HepG2 (cell line): ENCODE results near the gene TPTE2. TPM values are rescaled to one million over a fixed set of nuclear protein-coding genes. Genes with fewer than 3 reads are reported as not detected.

Experiments
- ATF5 ChIP-seq: sonication (generic); formaldehyde crosslinking; IDR thresholded peaks from 2 replicates; pipeline ENCODE4 v1.4.0; 2020; ENCODE audit warnings: mild to moderate bottlenecking, low read depth, missing genetic modification reagents
- CENPX ChIP-seq: sonication (generic); formaldehyde crosslinking; IDR thresholded peaks from 2 replicates; pipeline ENCODE4 v1.9.0; 2021; ENCODE audit warnings: mild to moderate bottlenecking, missing genetic modification reagents, moderate library complexity
- GABPB1 ChIP-seq: IDR thresholded peaks from 2 replicates; pipeline ENCODE4 v1.6.1; 2016; ENCODE audit warnings: mild to moderate bottlenecking, missing genetic modification reagents, moderate library complexity, missing compliant biosample characterization
- MAF1 ChIP-seq: sonication (generic); formaldehyde crosslinking; IDR thresholded peaks from 2 replicates; pipeline ENCODE4 v1.5.0; 2020; ENCODE audit warnings: missing genetic modification reagents, borderline replicate concordance
- SALL1 ChIP-seq: sonication (generic); formaldehyde crosslinking; IDR thresholded peaks from 2 replicates; pipeline ENCODE4 v1.8.0; 2022; ENCODE audit warnings: mild to moderate bottlenecking, missing genetic modification reagents
- SNAI1 ChIP-seq: sonication (generic); formaldehyde crosslinking; IDR thresholded peaks from 2 replicates; pipeline ENCODE4 v1.5.0; 2020; ENCODE audit warnings: mild to moderate bottlenecking, missing genetic modification reagents, borderline replicate concordance
- STAT5B ChIP-seq: sonication (generic); formaldehyde crosslinking; IDR thresholded peaks from 2 replicates; pipeline ENCODE4 v1.4.0; 2020; ENCODE audit warnings: missing genetic modification reagents
- TEAD3 ChIP-seq: optimal IDR thresholded peaks from 2 replicates; pipeline ENCODE3; 2016; ENCODE audit warnings: borderline replicate concordance
- ZBTB4 ChIP-seq: sonication (generic); formaldehyde crosslinking; IDR thresholded peaks from 2 replicates; pipeline ENCODE4 v1.4.0; 2020; ENCODE audit warnings: missing genetic modification reagents, mild to moderate bottlenecking, borderline replicate concordance
- ZMAT3 ChIP-seq: sonication (generic); formaldehyde crosslinking; conservative IDR thresholded peaks from 2 replicates; pipeline ENCODE4 v1.7.0; 2021; ENCODE audit warnings: missing genetic modification reagents
- ZNF121 ChIP-seq: sonication (generic); formaldehyde crosslinking; IDR thresholded peaks from 2 replicates; pipeline ENCODE4 v1.5.0; 2020; ENCODE audit warnings: mild to moderate bottlenecking, missing genetic modification reagents
- ZNF382 ChIP-seq: sonication (generic); formaldehyde crosslinking; IDR thresholded peaks from 2 replicates; pipeline ENCODE4 v1.5.0; 2020; ENCODE audit warnings: missing genetic modification reagents, mild to moderate bottlenecking, borderline replicate concordance
- ZNF652 ChIP-seq: IDR thresholded peaks from 2 replicates; pipeline ENCODE4 v1.6.1; 2016; ENCODE audit warnings: low read depth, borderline replicate concordance
- ZNF670 ChIP-seq: sonication (generic); formaldehyde crosslinking; IDR thresholded peaks from 2 replicates; pipeline ENCODE4 v1.8.0; 2022; ENCODE audit warnings: mild to moderate bottlenecking, missing genetic modification reagents, borderline replicate concordance
- polyA plus RNA-seq, 8 experiments: library from polyadenylated mRNA; depleted of rRNA in 3 of 8; stranded (reverse) in 7 of 8; unstranded in 1 of 8; fragments of >200 nt; fragmentation: Illumina TruSeq in 4 of 8; extraction: Trizol in 4 of 8; gene quantifications; 2 replicates each; pipeline versions ENCODE4 v1.2.1 to v1.2.3, GENCODE V29; 2011 to 2016; ENCODE audit warnings: low read depth in 4 of 8, missing spikeins in 1 of 8, mixed read lengths in 1 of 8; ENCODE audit not compliant: insufficient read depth in 1 of 8
- total RNA-seq, 5 experiments: library from RNA; depleted of rRNA; stranded (reverse); fragments of >200 nt; fragmentation: Illumina TruSeq; extraction: Trizol; gene quantifications; 2 replicates each; pipeline ENCODE4 v1.2.3, GENCODE V29; 2016; ENCODE audit warnings: low read depth in 1 of 5
- TF ChIP-seq, protein P1 (sequence below): sonication (generic); formaldehyde crosslinking; IDR thresholded peaks from 2 replicates; pipeline ENCODE4 v1.5.0; 2020; ENCODE audit warnings: missing genetic modification reagents
- TF ChIP-seq, protein P2 (sequence below): IDR thresholded peaks from 2 replicates; pipeline ENCODE4 v1.6.1; 2016; ENCODE audit warnings: low read depth, borderline replicate concordance
- TF ChIP-seq, protein P3 (sequence below): IDR thresholded peaks from 2 replicates; pipeline ENCODE4 v1.6.1; 2016; ENCODE audit warnings: missing compliant biosample characterization, missing genetic modification reagents, borderline replicate concordance
- TF ChIP-seq, protein P4 (sequence below): sonication (generic); formaldehyde crosslinking; IDR thresholded peaks from 2 replicates; pipeline ENCODE4 v1.4.0; 2020; ENCODE audit warnings: missing genetic modification reagents

The TPTE2 gene
- total and polyA plus RNA-seq, 2 of the 13 experiments (the other 11 are each of a cell fraction or from before 2014, with no cell fraction given): 0.07 TPM; not detected in 1

GRCh38 chr13:19601749-19602725 is 40.7 kb upstream of the TPTE2 start (continued):
- TF ChIP-seq ZNF382 (no peak), ZBTB4 (no peak), ATF5 (CRISPR knock-in tag) (no peak; the same call in 1 of the 2 replicates), CENPX (CRISPR knock-in tag) (no peak), ZNF670 (CRISPR knock-in tag) (peak; percentile 53; the same call in 1 of the 2 replicates), MAF1 (CRISPR knock-in tag) (no peak), ZNF121 (CRISPR knock-in tag) (peak; percentile 55; the same call in 1 of the 2 replicates), ZNF652 (CRISPR knock-in tag) (no peak), TEAD3 (CRISPR knock-in tag) (no peak), SALL1 (CRISPR knock-in tag) (peak; percentile 78), GABPB1 (CRISPR knock-in tag) (peak; percentile 90), SNAI1 (CRISPR knock-in tag) (no peak), STAT5B (CRISPR knock-in tag) (no peak), ZMAT3 (CRISPR knock-in tag) (peak; percentile 71)
- TF ChIP-seq, protein P1, sequence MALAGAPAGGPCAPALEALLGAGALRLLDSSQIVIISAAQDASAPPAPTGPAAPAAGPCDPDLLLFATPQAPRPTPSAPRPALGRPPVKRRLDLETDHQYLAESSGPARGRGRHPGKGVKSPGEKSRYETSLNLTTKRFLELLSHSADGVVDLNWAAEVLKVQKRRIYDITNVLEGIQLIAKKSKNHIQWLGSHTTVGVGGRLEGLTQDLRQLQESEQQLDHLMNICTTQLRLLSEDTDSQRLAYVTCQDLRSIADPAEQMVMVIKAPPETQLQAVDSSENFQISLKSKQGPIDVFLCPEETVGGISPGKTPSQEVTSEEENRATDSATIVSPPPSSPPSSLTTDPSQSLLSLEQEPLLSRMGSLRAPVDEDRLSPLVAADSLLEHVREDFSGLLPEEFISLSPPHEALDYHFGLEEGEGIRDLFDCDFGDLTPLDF: peak; percentile 68; the same call in 1 of the 2 replicates
- TF ChIP-seq, protein P2, sequence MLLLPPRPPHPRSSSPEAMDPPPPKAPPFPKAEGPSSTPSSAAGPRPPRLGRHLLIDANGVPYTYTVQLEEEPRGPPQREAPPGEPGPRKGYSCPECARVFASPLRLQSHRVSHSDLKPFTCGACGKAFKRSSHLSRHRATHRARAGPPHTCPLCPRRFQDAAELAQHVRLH (CRISPR knock-in tag): no peak
- TF ChIP-seq, protein P3, sequence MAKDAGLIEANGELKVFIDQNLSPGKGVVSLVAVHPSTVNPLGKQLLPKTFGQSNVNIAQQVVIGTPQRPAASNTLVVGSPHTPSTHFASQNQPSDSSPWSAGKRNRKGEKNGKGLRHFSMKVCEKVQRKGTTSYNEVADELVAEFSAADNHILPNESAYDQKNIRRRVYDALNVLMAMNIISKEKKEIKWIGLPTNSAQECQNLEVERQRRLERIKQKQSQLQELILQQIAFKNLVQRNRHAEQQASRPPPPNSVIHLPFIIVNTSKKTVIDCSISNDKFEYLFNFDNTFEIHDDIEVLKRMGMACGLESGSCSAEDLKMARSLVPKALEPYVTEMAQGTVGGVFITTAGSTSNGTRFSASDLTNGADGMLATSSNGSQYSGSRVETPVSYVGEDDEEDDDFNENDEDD (CRISPR knock-in tag): peak; percentile 91; the same call in 1 of the 2 replicates
- TF ChIP-seq, protein P4, sequence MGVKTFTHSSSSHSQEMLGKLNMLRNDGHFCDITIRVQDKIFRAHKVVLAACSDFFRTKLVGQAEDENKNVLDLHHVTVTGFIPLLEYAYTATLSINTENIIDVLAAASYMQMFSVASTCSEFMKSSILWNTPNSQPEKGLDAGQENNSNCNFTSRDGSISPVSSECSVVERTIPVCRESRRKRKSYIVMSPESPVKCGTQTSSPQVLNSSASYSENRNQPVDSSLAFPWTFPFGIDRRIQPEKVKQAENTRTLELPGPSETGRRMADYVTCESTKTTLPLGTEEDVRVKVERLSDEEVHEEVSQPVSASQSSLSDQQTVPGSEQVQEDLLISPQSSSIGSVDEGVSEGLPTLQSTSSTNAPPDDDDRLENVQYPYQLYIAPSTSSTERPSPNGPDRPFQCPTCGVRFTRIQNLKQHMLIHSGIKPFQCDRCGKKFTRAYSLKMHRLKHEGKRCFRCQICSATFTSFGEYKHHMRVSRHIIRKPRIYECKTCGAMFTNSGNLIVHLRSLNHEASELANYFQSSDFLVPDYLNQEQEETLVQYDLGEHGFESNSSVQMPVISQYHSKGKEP: no peak
